ENCODE measurements around the gene CELF4.

Gene CELF4

DNA sequence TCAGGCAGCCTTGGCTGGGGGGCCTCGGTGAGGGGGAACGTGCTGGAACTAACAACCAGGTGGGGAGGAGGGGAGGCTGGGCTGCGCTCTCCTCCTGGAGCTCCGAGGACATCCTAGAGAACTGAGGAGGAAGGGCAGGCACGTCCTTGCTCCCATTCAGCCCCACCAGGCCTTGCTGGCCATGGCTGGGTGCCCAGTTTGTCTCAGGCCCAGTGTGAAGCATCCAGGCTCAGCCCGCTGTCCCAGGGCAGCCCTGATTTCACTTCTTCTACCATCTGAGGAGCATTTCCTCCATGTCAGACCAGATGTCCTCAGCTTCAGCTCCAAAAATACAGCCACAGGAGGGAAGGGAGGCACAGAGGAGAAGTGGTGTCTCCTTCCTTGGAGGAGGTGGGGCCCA lies 125.4 kb downstream of the CELF4 start:
- DNase-seq (ENCODE audit: low spot score): no peak

DNA sequence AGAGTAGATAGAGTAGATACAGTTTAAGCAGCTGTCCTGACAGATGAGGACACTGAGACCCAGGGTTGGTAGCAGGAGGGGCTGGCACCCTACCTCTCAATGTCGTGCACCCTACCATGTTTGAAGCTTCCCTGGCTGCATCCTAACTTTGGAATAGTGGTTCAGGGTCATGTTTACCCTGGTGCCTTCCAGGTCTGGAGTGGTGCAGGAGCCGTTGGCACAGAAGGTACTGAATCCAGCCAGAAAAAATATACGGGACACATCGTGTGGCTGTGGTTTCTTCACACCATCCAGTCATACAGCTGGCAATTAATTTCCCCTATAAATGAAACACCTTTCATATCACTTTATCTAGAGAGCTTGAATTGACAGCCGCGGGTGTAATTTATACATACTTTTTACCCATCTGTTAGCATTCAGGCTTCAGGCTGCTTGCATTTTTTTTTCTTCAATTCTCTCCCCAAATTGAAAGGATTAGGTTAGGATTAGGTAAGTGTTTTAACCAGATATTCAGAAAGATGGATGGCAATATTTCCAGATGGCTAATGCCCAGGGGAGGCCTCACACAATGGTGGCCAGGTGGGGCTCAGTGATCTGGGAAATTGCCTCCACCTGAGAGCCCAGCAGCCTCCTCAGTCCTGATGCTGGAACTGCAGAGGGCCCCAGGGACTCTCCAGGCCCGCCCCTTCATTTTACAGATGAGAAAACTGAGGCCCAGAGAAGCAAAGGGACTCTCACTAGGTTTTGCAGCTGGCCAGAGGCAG lies 127.0 kb downstream of the CELF4 start:
- no peak for DNase-seq (ENCODE audit: low spot score)

DNA sequence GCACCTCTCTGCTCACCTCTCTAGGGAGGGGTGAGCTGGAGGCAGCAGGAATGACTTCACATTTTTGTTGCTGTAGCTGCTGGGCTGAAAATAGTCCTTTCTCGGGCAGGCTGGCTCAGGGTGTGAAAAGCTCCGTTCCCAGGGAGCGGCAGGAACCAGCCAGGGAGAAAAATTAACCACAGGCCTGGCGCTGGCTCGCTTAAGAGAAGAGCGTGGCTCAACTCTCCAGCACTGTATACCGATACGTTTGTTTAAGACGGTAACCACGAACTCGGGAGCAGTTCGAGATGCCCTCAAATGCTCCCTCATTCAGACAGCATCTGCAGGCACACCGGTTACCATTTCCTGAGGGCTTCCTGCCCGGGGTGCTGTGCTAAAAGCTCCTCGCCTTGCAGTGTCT lies 129.6 kb downstream of the CELF4 start:
- no peak for DNase-seq (ENCODE audit: low spot score)

DNA sequence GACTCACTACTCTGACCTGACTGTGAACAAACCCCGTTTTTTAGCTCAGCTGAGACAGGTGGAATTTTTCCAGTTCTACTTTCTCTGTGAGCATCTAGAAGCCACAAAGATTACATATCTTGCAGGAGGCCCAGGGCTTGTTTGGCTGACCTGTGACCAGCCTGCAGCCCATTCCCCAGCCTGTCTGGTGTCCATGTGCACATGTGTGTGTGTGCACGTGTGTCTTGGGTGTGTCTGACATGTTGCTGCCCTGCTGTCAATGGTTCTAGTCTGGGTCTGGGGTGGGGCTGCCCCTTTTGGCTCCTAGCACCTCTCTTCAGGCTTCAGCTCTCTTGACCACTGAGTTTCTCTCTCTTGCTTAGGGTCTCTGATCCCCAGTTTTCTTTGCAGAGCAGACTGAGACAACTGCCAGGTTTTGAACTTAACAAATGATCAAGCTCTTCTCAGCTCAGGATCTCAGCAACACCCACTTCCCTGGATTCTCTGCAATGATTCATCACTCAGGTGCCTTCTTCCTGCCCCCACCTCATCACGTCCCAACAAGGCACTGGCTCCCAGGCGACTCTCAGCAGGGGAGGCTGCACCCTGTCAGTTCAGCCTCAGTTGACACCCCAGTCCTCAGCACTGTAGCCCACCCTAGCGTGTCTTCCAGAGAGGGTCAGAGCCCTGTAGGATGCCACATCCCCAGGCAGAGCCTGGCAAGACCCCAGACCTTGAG lies 130.3 kb downstream of the CELF4 start:
- DNase-seq (ENCODE audit: low spot score): no peak

DNA sequence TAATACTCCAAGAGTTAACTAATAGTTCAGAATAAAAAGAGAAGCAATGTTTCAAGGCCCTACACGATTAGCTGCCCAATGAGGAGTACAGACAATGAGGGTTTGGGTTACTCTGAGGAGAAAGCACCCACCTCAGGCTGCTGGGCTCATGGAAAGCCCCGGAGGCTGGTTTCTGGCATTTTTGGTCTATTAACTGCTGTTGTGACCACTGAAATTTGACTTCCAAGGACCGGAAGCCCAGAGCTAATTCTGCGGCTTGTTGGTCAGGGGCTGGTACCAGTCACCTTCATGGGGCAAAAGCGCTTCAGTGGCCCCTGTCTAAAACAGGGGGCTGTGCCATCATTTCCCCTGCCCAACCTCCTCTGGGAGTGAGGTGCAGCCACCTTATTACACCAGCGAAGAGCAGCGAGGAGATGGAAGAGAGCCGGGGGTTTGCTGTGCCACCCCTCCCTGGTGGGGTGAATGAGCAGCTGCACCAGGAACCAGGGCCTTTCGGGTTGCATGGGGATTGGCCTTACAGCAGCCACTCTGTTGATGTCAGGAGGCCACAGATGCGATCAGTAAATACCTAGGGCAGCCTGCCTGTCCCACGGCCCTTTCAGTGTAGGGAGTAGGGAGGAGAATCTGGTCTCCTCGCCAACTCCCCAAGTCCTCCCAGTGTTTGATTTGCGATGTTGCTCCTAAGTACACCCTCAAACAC lies 131.3 kb downstream of the CELF4 start:
- no peak for DNase-seq (ENCODE audit: low spot score)

DNA sequence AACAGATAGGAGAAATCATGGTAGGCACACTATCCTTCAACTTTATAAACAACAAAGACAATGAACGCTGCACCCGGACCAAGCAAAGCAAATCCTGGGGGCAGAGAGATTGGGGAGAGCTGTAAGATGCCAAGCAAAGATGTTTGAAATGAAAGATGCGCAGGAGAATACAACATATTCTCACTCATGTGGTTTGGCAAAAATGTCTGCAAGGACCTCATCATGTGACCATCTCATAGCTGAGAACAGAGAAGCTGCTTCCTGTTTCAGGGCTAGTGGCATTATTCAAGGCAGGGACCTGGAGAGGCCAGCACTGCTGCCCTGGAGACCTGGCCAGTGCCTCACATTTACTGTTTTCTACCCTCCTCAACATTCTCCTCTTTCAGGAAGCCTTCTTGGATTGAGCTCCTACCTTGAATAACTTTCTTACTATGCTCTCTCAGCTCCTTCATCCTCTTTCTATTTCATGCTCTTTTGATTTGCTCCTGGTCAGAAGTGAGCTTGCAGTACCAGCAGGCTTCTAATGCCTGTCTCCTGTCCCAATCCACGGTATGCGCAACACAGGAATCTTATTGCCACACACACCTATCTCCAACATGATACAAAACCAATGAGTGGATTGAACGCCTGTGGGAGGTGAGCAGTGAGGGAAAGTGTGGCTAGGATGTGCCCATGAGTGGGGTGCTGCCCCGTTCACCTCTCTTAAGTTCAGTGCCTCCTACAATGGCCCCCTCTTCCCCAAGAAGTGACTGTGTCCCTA lies 133.0 kb downstream of the CELF4 start:
- DNase-seq (ENCODE audit: low spot score): no peak

DNA sequence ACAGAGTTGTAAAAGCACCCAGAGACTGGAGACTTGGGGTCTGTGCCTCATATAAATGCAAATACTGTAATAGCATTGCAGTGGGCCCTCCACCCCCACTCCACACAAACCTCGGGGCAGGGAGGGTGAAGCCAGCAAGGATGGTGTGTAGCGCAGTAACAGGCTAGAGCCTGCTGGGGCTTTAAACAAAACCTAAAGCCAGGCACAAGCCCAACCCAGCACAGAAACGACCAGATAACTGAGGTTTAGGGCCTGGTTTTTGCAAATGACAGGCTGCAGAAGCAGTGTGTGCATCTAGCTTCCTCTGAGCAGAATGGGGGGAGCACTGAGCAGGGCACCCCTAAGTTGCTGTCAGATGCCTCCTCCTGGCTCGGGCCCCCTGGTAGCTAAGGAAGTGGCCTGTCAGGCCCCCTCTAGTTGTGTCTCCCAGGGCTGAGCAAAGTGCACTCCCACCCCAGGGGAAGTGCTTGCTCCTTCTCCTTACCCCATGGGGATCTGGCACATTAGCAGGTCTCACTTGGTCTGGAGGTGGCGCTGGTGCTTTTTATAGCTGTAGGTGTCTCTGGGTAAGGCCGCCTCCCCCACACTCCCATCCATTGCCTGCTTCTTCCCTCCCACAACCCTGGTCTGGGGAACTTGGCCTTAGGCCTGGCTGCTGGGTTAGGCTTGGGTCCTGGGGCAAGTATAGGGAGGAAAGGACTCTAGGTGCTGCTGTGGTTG lies 135.1 kb downstream of the CELF4 start:
- no peak for DNase-seq (ENCODE audit: low spot score)

DNA sequence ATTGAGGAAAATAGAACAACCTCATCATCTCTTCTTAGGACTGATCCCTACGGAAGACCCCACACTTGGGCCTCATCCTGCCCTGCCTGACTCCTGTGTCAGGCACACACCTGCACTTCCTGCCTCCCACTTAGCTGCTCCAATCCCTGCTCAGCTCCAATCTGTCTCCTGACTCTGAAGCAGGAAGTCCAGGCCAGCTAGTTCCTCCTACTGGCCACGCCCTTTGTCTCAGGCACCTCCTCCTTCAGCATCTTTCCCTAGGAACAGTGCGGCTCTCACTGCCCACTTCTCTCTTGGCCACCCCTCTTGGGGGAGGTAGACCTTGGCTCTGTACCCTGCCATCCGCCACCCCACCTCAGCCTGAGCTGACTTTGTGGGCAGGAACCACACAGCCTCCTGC lies 135.8 kb downstream of the CELF4 start:
- no peak for DNase-seq (ENCODE audit: low spot score)

DNA sequence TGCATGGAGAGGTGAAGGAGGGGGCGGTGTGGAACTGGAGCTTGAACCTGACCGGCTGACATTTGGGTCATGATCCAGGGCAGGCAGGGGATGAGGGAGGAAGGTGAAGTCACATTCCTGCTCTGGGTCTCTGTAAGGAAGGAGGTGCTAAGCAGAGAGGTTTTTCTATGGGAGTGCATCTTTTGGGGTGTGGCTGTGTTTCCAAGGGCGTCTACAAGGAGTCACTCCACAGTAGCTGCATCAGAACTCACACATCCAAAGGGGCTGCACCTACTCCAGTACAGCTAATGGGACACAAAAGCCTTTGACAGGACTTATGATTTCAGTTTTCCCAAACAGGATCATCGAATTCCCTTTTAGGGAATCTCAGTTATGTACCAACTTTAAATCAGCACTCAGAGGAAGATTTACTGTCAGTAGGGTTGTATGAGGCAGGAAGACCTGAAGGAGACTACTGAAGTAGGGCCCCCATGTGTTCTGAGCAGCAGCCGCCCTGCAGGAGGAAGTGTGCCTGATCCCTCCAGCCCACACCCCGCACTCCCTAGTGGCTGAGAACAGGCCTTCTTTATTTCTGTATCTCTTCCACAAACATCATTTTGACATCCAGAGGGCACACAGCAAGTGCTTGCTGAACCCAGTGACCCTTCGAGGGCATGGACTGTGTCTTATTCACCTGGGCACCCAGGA lies 137.2 kb downstream of the CELF4 start:
- no peak for DNase-seq (ENCODE audit: low spot score)

DNA sequence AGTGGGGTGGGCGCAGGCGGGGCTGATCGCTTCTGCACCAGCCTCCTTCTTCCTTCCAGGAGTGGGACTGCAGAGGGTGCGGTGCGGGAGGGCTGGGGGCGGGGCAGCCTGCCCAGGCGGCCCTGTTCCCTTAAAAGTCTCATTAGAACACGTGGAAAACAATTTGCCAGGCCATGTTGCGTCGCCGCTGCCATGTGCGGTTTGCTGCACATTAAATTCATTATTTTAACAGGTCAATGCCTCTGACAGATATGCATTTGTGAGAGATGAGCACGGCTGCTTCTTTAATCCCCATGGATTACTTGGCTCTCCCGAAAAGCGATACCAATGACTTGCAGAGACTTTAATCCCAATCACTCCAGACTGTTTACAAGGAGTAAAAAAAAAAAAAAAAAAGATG lies 139.0 kb downstream of the CELF4 start:
- DNase-seq (ENCODE audit: low spot score): no peak

DNA sequence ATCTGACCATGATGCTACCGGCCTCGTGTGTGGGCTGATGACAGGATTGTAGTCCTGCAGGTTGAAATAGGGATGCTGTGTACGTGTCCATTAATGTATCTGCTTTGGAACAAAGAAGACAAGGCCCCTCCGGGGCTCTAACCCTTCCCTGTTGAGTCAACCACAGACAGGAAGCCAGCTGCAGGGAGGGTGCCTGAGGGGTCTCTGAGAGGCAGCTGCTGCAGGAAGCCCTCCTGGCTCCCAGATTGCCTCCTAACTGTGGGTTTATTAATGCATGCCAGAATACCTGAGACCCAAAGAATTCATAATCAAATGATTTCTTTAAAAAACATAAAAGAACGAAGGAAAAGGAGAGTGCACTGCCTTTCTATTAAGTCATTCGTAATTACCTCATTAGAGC lies 140.4 kb downstream of the CELF4 start:
- DNase-seq (ENCODE audit: low spot score): no peak

DNA sequence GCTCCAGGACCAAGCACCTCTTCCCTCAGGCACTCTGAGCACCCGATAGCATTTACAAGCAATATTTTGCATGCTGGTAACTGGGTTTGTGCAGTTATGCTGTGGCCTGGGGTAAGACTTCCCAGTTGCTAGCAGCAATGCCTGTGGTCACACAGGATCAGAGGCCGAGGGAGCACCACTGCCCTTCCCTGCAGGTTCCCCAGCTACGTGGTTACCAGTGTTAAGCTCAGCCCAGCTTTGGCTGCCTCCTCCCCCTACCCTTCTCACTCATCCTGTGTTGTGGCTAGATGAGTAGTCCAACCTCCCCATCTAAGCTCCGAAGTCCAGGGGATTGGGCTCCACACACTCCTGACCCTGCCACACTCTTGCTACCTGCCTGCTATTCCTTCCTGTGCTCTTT lies 141.1 kb downstream of the CELF4 start:
- no peak for DNase-seq (ENCODE audit: low spot score)

DNA sequence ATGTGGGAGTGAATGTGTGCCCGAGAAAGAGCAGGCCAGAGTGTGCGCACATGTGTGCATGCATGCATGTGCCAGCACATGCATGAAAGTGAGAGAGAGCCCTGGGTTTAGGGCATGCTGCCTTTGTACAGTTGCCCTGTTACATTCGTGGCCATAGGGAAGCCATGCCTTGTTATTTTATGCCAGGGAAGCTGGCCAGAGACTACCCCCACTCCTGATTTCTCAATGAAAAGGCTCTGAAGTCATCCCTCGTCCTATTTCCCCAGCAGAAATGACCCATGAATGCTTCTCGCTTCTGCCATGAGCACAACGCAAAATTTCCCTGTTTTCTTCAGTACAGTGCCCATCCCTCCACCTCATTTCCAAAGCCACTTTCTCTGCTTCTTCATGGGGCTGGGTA lies 143.0 kb downstream of the CELF4 start:
- no peak for DNase-seq (ENCODE audit: low spot score)

DNA sequence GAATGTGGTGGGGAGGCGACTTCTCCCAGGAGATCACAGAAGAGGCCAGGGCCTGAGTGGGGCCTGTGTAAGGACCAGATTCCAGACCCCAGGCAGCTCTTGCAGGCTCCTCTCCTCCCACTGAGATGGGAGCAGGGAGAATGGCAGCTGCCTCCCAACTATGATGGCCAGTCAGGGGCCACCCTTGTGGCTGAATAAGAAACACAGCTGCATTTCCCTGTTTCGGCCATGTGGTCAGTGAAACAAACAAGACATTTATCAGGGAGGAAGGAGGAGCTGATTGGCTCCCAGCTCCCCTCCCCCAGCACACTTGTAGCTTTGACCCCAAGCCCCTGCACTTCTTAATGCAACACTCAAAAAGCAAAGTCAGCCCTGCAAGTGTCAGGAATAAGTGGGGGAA lies 143.5 kb downstream of the CELF4 start:
- DNase-seq (ENCODE audit: low spot score): no peak

DNA sequence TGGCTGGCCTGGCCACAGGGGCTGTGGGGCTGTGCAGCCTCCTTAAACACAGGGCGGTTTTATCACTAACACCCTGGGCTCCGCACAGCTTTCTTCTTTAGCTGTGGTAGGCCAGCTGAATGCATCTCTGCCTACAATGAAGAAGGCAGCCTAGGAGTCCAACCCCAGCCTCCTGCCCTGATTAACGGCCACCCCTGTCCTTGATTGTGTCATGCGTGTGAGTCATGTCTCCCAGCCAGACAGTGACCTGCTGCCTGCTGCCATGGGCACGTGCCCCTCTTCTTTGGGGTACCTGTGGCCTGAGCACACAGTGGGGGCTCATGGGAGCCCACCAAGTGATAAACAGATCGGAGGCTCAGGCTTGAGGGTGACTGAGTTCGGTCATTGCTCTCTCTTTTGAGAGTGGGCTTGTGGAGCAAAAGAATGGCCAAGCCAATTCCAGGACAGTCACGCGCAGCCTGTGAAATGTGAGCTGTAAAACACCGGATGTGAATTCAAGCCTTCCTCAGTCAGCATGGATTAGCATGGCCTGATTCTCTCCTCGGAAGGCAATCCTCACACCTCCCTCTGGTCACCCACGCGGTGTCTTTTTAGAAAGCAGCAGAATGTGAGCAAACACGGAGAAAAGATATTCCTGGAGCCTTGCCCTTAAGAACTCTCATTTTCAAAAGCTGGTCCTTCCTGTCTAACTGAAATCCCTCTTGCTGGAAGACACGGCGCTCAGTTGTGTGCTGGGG lies 144.1 kb downstream of the CELF4 start:
- no peak for DNase-seq (ENCODE audit: low spot score)

DNA sequence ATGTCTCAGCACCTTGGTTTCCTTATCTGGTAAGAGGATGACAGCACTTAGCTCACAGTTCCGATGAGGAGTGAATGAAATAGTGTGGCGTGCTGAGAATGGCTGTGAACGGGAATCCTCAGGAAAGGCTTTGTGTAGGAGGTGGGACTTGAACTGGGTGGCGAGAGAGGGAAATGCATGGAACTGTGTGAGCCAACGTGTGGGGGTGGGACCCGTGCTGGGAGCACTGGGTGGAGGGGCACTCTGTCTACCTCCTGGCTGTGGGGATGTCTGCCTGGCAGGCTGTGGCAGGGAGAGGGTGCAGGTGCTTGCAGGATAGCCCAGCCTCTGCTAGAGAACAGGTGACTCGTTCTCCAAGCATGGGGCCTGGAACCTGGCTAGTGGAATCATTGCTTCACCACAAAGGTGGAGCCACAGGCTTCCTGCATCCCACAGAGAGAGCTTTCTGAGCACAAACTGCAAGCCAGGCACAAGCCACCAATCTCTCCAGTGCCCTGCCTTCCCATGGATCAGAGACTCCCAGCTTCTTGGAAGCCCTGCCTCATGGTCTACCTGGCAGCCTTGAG lies 145.2 kb downstream of the CELF4 start:
- no peak for DNase-seq (ENCODE audit: low spot score)

DNA sequence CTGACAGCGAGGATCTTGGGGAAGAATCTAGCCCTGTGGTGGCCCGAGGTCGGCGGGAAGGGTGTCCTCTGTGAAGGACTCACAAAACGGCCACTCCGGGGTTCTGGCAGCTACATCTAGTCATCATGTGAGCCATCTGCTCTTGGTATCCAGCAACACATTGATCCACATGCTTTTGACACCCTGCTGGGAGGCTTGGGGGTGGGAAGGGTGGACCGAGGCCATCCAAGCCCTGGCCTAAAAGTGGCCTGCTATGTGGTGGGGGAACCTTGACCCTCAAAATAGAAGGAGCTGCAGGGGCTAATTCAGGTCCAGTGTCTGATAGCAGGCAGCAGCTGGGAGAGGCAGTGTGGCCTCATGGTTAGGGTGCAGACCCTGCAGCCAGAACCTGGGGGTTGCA lies 145.7 kb downstream of the CELF4 start:
- DNase-seq (ENCODE audit: low spot score): no peak

DNA sequence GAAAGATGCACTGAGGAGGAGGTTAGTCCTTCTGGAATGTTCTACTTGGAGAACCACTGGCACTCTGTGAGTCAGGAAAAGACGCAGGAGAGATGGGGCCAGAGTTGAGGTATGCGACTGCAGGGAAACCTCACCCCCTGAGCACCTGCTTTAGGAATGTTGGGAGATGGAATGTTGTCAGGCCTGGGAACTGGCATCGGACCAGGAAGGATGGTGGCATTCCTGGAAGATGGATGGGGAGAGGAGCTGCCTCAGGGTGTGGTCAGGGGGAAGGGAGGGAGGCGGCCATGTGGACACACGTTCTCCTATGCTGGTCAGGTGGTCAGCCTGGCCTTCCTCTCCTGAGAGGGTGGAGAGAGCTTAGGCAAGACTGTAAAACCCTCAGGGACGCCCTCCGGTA lies 146.3 kb downstream of the CELF4 start:
- DNase-seq (ENCODE audit: low spot score): no peak

DNA sequence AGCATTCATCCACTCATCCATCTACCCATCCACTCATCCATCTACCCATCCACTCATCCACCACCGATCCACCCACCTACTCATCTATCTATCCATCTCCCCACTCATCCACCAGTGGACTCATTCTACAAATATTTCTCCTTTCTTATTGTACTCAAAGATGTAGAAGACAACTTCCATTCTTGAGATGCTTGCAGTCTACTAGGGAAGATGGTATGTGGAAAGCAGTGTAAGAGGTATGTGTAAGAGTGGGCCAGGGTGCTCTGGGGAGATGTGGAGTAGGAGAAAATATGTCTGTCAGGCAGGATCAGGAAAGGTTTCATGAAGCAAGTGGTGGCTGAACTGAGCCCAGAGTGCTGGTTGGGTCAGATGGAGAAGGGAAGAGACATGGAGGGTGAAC lies 150.8 kb downstream of the CELF4 start:
- no peak for DNase-seq (ENCODE audit: low spot score)

DNA sequence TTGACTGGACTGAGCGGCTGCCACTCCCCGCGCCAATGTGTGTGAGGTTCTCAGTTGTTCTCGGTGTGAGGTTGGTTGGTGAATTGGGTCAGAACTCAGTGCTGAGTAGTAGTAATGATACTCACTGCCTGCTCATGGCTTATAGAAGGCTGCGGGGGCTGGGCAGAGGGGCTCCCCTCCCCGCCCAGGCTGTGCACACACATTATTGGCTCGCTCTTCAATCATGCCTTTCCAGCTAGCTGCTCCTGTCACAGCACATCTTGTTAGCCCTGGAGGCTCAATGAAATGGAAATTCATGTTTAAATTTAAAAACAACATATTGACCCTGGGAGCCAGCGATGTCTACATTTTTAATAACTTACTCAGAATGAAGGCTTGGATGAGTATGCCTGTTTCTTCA lies 152.8 kb downstream of the CELF4 start:
- DNase-seq (ENCODE audit: low spot score): no peak

Measured in HuH-7 (cell line).